HFFc6 (cell line): ENCODE data around the gene TPBG. TPM values are rescaled to one million over a fixed set of nuclear protein-coding genes. Genes with fewer than 3 reads are reported as not detected.
"Not testable (repeated sequence)": the region's sequence is repeated elsewhere in the genome, so short reads cannot be mapped to it uniquely, and the experiment has no call there.

ENCODE experiments used
- DNase-seq: peaks from one replicate; pipeline ENCODE4 v3.0.0-alpha.2; 2018
- H3K27ac Mint-ChIP-seq: 2 replicates; pipeline ENCODE4 v1.8.0; 2020; ENCODE audit warnings: mild to moderate bottlenecking, mixed read lengths
- H3K27me3 Mint-ChIP-seq: 2 replicates; pipeline ENCODE4 v1.8.0; 2021; ENCODE audit warnings: mild to moderate bottlenecking, moderate library complexity, mixed read lengths; ENCODE audit not compliant: insufficient read depth
- H3K36me3 Mint-ChIP-seq: 2 replicates; pipeline ENCODE4 v1.8.0; 2021; ENCODE audit warnings: low read depth, mixed read lengths
- H3K4me1 Mint-ChIP-seq: 2 replicates; pipeline ENCODE4 v1.8.0; 2020; ENCODE audit warnings: low read depth, mixed read lengths
- H3K4me3 Mint-ChIP-seq: 2 replicates; pipeline ENCODE4 v1.8.0; 2020; ENCODE audit warnings: mild to moderate bottlenecking, moderate library complexity, mixed read lengths
- H3K9me3 Mint-ChIP-seq: 2 replicates; pipeline ENCODE4 v1.8.0; 2020; ENCODE audit warnings: mild to moderate bottlenecking, mixed read lengths
- total RNA-seq, 6 experiments: library from RNA; stranded (reverse); fragmentation: NEBNext Ultra II Directional; extraction: Animal tissue kit (Norgen Biotek cat#: 25700); gene quantifications; 2 replicates in 1 of 6; 3 replicates in 5 of 6; pipeline ENCODE4 v1.2.3, GENCODE V29; 2021
- TF ChIP-seq, protein P1 (sequence below): fragments of 200-600 bp; sonication (generic); IDR thresholded peaks from 2 replicates; pipeline ENCODE4 v1.5.0; 2021; ENCODE audit warnings: antibody characterized with exemption, mild to moderate bottlenecking

Gene TPBG
- total RNA-seq, 6 experiments from 2014 or later = 70.0 to 123 (median 84.6) TPM

DNA sequence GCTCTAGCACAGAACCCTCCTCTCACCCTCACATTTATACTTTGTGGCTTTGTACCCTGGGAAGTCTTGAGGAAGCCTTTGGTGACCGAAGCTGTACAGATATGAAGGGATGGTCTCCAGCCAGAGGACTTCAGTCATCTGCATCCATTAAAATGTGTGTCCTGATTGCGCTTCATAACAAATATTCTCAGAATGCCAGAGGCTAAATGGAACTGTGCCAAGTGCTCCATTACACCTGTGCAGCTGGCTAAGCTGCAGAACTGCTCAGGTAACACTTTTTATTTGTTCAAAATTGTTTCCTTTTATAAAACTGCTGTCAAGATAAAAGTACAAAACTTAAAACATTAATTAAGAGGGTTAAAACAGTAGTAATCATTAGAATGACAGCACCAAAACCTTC is 22.3 kb downstream of the TPBG start:
- peaks cover 7% of the 10 kb centered on the region; the same call in 1 of the 2 replicates for H3K36me3 Mint-ChIP-seq
- no peak for DNase-seq
- H3K4me3 Mint-ChIP-seq = no peak overlapping the region
- H3K27me3 Mint-ChIP-seq = no peaks in the 10 kb centered on the region
- TF ChIP-seq, protein P1, sequence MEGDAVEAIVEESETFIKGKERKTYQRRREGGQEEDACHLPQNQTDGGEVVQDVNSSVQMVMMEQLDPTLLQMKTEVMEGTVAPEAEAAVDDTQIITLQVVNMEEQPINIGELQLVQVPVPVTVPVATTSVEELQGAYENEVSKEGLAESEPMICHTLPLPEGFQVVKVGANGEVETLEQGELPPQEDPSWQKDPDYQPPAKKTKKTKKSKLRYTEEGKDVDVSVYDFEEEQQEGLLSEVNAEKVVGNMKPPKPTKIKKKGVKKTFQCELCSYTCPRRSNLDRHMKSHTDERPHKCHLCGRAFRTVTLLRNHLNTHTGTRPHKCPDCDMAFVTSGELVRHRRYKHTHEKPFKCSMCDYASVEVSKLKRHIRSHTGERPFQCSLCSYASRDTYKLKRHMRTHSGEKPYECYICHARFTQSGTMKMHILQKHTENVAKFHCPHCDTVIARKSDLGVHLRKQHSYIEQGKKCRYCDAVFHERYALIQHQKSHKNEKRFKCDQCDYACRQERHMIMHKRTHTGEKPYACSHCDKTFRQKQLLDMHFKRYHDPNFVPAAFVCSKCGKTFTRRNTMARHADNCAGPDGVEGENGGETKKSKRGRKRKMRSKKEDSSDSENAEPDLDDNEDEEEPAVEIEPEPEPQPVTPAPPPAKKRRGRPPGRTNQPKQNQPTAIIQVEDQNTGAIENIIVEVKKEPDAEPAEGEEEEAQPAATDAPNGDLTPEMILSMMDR = no peak
- H3K4me1 Mint-ChIP-seq = peaks cover 29% of the 10 kb centered on the region
- H3K9me3 Mint-ChIP-seq = no peaks in the 10 kb centered on the region
- H3K27ac Mint-ChIP-seq = no peak overlapping the region

DNA sequence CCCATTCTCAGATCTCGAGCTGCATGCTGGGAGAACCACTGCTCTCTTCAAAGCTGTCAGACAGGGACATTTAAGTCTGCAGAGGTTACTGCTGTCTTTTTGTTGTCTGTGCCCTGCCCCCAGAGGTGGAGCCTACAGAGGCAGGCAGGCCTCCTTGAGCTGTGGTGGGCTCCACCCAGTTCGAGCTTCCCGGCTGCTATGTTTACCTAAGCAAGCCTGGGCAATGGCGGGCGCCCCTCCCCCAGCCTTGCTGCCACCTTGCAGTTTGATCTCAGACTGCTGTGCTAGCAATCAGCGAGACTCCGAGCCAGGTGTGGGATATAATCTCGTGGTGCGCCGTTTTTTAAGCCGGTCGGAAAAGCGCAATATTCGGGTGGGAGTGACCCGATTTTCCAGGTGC is 31.2 kb downstream of the TPBG start:
- DNase-seq, H3K27ac Mint-ChIP-seq, H3K27me3 Mint-ChIP-seq, H3K4me3 Mint-ChIP-seq, H3K36me3 Mint-ChIP-seq, H3K9me3 Mint-ChIP-seq: not testable (repeated sequence)
- H3K4me1 Mint-ChIP-seq = peaks cover 43% of the 10 kb centered on the region

DNA sequence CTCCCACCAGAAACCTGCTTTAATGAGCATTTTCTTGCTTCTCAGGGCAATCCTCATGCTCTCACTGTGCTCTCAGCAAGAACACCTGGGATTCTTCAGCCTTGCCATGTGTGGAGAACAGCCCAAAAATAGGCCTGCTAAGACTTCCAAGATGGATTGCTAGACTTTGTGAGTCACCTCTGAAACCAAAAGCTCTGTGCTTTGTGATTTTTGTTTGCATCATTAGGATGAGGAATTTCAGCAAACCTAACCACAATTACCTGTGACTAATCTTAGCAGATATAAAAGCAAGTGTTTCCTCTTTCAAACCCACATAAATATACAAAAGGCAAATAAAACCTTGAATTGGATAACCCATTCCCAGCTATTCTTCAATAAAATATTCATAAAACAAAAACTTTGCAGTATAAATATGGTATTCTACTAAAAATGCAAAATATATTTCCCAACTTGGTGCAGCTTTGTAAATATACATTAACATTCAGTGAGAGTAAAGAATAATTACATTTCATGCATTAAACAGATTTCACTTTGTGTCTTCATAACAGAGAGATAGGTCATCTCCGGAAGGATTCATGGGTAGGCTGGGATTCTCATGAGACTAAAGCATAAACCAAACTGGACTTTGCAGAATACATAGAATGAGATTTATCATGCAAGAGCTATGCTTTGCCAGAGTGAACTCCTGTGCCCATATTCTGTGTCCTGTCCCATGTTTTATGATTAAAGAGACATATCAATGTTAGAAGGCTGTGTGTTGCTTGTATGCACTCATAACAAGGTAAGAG is 33.5 kb downstream of the TPBG start:
- peak overlapping the region; percentile 75 for H3K27ac Mint-ChIP-seq
- peak; percentile 92 for DNase-seq
- TF ChIP-seq, protein P1 = no peak
- H3K4me3 Mint-ChIP-seq = peak overlapping the region; percentile 77
- H3K9me3 Mint-ChIP-seq = no peaks in the 10 kb centered on the region
- no peaks in the 10 kb centered on the region; the same call in 1 of the 2 replicates for H3K27me3 Mint-ChIP-seq
- peaks cover 48% of the 10 kb centered on the region for H3K4me1 Mint-ChIP-seq
- H3K36me3 Mint-ChIP-seq = peaks cover 4% of the 10 kb centered on the region; the same call in 1 of the 2 replicates

DNA sequence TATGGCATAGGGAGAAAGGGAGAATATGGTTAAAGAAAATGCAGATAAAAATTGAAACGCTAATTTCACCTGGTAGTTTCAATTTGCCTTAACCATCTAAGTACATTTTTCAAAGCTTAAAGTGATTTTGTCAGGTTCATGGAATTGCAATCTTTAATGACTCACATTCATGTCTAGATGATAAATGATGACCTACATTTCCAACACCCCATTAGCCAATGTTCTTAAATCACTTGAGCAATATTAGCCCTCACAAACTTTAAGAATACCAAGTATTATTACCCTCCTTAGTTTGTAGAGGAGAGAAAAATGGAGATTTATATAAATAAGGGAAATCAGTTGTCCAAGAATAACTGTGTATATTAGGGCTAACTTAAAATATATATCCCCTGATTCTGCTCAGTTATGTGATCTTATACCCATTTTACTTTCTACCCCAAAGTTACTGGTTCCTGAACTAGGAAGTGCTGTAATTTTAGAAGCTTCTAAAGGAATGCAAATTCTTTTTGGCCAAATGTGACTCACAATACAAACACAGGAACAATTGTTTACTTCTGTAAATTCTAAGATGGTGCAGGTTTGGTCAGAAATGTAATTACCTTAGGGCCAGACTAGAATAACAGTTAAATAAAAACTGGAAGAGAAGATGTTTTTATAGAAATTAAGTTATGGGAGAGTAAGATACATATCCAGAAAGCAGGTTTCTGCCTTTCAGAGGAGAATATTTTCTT is 34.5 kb downstream of the TPBG start:
- TF ChIP-seq, protein P1 = no peak
- H3K36me3 Mint-ChIP-seq = peaks cover 4% of the 10 kb centered on the region; the same call in 1 of the 2 replicates
- H3K27me3 Mint-ChIP-seq = no peaks in the 10 kb centered on the region; the same call in 1 of the 2 replicates
- peak overlapping the region; percentile 77 for H3K4me3 Mint-ChIP-seq
- peak; percentile 53 for DNase-seq
- H3K4me1 Mint-ChIP-seq = peaks cover 48% of the 10 kb centered on the region
- no peaks in the 10 kb centered on the region for H3K9me3 Mint-ChIP-seq
- H3K27ac Mint-ChIP-seq = peak overlapping the region; percentile 75

DNA sequence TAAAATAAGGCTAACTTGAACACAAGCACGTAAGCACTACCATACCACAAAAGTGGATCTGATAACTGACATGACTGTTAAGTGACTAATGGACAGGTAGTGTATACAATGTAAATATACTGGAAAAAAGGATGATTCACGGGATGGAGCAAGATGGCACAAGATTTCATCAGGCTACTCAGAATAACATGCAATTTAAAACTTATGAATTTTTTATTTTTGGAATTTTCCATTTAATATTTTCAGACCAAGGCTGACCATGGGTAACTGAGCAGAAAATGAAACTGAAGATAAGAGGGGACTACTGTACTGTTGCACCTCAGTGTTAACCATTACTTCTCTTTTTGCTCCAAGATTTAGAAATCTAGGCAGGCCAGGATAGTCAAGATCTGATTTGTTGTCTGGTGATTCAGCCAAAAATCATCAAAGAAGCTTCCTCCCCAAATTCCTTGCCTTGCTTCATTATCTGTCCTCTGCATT is 45.4 kb downstream of the TPBG start:
- Mint-ChIP-seq H3K4me1 (peaks cover 33% of the 10 kb centered on the region), H3K27ac (peak overlapping the region; percentile 78), H3K4me3 (peak overlapping the region; percentile 71), H3K36me3 (peaks cover 6% of the 10 kb centered on the region; the same call in 1 of the 2 replicates), H3K9me3 (no peaks in the 10 kb centered on the region), H3K27me3 (peaks cover 2% of the 10 kb centered on the region; the same call in 1 of the 2 replicates)
- DNase-seq = peak; percentile 80
- TF ChIP-seq, protein P1 = no peak
